DMS 273 treated with DMSO at 0.1 percent for 48 hours (cell line): ENCODE measurements around the gene RELT.
"Not testable (repeated sequence)": the region's sequence is repeated elsewhere in the genome, so short reads cannot be mapped to it uniquely, and the experiment has no call there.

Source experiments
- DNase-seq: peaks from one replicate; lab custom pipeline; 2025; lab: John Stamatoyannopoulos, UW

RELT gene

DNA sequence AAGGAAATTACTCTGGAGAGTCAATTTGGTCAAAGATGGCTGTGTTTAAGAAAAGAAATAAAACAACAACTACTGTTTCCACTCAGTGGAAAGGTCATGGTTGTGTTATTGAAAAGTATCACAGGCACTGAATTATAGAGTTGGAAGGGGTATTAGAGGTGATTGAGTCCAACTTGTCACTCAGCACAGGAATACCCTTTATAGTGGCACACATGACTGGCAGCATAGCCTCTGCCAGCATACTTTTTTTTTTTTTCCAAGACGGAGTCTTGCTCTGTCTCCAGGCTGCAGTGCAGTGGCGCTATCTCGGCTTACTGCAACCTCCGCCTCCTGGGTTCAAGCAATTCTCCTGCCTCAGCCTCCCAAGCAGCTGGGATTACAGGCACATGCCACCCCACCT is 60.7 kb downstream of the RELT start:
- DNase-seq = not testable (repeated sequence)

GRCh38 chr11:73439002-73439843 is 63.0 kb downstream of the RELT start:
- no peak for DNase-seq

DNA sequence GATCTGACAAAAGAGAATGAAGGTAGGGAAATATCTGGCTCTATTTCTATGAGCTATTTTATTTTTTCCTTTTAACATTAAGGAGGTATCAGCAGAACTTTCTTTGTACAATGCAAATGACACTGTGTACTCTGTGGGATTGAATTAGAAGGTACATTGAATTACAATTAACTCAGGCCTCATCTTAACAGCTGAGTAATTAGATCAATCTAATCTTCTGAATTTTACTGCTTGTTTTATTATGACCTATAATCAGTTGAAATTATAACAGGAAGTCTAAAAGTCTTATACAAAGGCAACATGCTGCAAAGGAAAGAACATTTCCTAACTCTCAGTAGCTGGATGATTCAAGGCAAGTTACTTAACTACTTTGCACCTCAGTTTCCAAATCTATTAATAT is 69.8 kb downstream of the RELT start:
- no peak for DNase-seq

- no peak for DNase-seq
Measured at GRCh38 chr11:73446766-73447165, 70.6 kb downstream of the RELT start.
